Measurements from ENCODE around the gene PHOX2A. TPM values are rescaled to one million over a fixed set of nuclear protein-coding genes. Genes with fewer than 3 reads are reported as not detected.

PHOX2A gene
- total RNA-seq, 1 experiment from 2014 or later: not detected

DNA sequence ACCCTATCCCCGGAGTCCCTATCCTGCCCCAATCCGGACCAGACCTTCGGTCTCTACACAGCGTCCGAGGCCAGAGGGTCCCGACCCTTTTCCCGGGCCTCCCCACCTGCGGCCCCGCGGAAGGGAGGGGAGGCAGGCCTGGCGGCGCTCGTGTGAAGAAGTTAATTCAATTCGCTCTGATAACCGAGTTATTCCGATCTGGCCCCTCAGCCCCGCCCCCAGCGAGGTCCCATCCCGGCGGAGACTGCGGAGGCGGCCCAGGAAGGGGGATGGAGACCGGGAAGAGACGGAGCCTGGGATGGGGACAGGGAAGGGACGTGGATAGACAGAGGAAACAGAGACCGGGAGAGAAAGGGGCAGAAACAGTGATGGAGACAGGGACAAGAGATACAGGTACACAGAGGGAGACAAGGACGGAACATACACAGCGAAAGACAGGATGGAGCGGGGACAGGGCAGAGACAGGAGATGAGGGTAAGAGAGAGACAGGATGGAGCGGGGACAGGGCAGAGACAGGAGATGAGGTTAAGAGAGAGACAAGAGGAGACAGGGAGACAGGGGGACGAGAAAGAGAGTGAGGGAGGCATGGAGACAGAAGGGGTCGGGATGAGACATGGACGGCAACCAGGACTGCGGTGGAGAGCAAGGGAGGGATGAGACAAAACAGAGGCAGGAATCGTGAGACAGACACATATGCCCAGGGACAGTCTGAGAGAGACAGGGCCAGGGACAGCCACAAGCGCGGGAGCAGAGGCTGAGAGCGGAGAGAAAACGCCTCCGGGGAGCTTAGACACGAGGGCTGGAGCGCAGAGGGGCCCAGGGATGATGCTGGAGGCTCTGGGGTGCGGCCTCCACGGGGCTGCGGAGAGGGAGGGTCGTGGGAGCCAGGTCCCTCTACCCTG lies 636 bp upstream of the PHOX2A start:
- CTCF ChIA-PET: interaction anchor here (0.5 kb wide), 1 partner anchor 108 kb away, joined by 3 read pairs; no protein-coding TSS in a partner anchor
- TF ChIP-seq CTCF (conservative IDR thresholded peaks at IDR 0.05; ENCODE audit: low read depth, low read length) (no peak), EZH2 (IDR thresholded peaks at IDR 0.05; ENCODE audit: borderline replicate concordance, low read depth, low read length, poor library complexity, severe bottlenecking) (peak; percentile 97)
- Histone ChIP-seq H3K4me3 (ENCODE audit: low read depth, low read length, poor library complexity, severe bottlenecking) (peak overlapping the region; percentile 20), H3K27ac (ENCODE audit: low read depth, low read length, poor library complexity, severe bottlenecking) (no peak overlapping the region), H3K27me3 (replicated peaks; ENCODE audit: insufficient read depth, low read depth, low read length, poor library complexity) (peaks cover 84% of the 10 kb centered on the region), H3K4me1 (ENCODE audit: insufficient read depth, low read length, poor library complexity, severe bottlenecking) (no peaks in the 10 kb centered on the region), H3K9me3 (ENCODE audit: low read depth, low read length, poor library complexity, severe bottlenecking) (no peaks in the 10 kb centered on the region), H3K36me3 (ENCODE audit: insufficient read depth, low read length, poor library complexity, severe bottlenecking) (no peaks in the 10 kb centered on the region)
- no TSS peak for BruUV-seq (replicated peaks)
- no peak for DNase-seq (ENCODE audit: low spot score)
- intact Hi-C loops (cut with micrococcal nuclease; ENCODE audit: unreplicated experiment): no loop called here
- POLR2A ChIA-PET (ENCODE audit: low non-redundant PET): interaction anchor here (0.5 kb wide), 1 partner anchor 34 kb away, joined by 3 read pairs; no protein-coding TSS in a partner anchor

- H3K36me3 ChIP-seq (ENCODE audit: insufficient read depth, low read length, poor library complexity, severe bottlenecking): no peaks in the 10 kb centered on the region
- H3K4me1 ChIP-seq (ENCODE audit: insufficient read depth, low read length, poor library complexity, severe bottlenecking): no peaks in the 10 kb centered on the region
- H3K27ac ChIP-seq (ENCODE audit: low read depth, low read length, poor library complexity, severe bottlenecking): no peak overlapping the region
- no peak for DNase-seq (ENCODE audit: low spot score)
- H3K27me3 ChIP-seq (replicated peaks; ENCODE audit: insufficient read depth, low read depth, low read length, poor library complexity): peaks cover 91% of the 10 kb centered on the region
- TF ChIP-seq CTCF (conservative IDR thresholded peaks at IDR 0.05; ENCODE audit: low read depth, low read length) (no peak), EZH2 (IDR thresholded peaks at IDR 0.05; ENCODE audit: borderline replicate concordance, low read depth, low read length, poor library complexity, severe bottlenecking) (peak; percentile 12)
- ChIA-PET POLR2A (ENCODE audit: low non-redundant PET) (no interaction called here), CTCF (interaction anchor here (0.5 to 0.7 kb wide), 3 partner anchors 28 to 107 kb away, joined by 3 read pairs; no protein-coding TSS in a partner anchor)
- no TSS peak for BruUV-seq (replicated peaks)
- H3K9me3 ChIP-seq (ENCODE audit: low read depth, low read length, poor library complexity, severe bottlenecking): no peaks in the 10 kb centered on the region
- intact Hi-C loops (cut with micrococcal nuclease; ENCODE audit: unreplicated experiment): no loop called here
- no peak overlapping the region for H3K4me3 ChIP-seq (ENCODE audit: low read depth, low read length, poor library complexity, severe bottlenecking)
Measured at GRCh38 chr11:72243173-72244059, 560 bp downstream of the PHOX2A start.

DNA sequence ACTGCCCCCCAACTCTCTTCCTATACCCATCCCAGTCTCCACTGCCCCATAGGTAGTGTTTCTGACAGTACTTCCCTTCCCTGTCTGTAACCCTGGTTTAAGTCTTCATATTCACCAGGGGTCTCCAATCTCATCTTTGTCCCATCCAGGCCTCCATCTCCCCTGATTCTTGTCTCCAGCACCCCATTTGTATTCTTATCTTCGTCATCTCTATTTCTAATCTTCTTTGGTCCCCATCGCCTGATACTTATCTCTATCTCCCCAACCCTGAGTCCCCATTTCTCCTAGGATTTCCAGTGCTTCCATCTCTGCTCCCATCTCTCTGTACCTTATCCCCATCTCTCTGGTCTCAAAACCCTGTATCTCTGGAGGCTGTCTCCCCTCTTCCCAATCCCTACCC lies 1.8 kb downstream of the PHOX2A start:
- Histone ChIP-seq H3K9me3 (ENCODE audit: low read depth, low read length, poor library complexity, severe bottlenecking) (no peaks in the 10 kb centered on the region), H3K4me3 (ENCODE audit: low read depth, low read length, poor library complexity, severe bottlenecking) (no peak overlapping the region), H3K27ac (ENCODE audit: low read depth, low read length, poor library complexity, severe bottlenecking) (no peak overlapping the region), H3K27me3 (replicated peaks; ENCODE audit: insufficient read depth, low read depth, low read length, poor library complexity) (peaks cover 81% of the 10 kb centered on the region), H3K4me1 (ENCODE audit: insufficient read depth, low read length, poor library complexity, severe bottlenecking) (no peaks in the 10 kb centered on the region), H3K36me3 (ENCODE audit: insufficient read depth, low read length, poor library complexity, severe bottlenecking) (peaks cover 5% of the 10 kb centered on the region)
- ChIA-PET CTCF (interaction anchor here (0.7 kb wide), 1 partner anchor 439 kb away, joined by 4 read pairs; no protein-coding TSS in a partner anchor), POLR2A (ENCODE audit: low non-redundant PET) (interaction anchor here (0.7 kb wide), 1 partner anchor 164 kb away, joined by 4 read pairs; no protein-coding TSS in a partner anchor)
- no peak for DNase-seq (ENCODE audit: low spot score)
- TF ChIP-seq EZH2 (IDR thresholded peaks at IDR 0.05; ENCODE audit: borderline replicate concordance, low read depth, low read length, poor library complexity, severe bottlenecking) (no peak), CTCF (conservative IDR thresholded peaks at IDR 0.05; ENCODE audit: low read depth, low read length) (no peak)
- no TSS peak for BruUV-seq (replicated peaks)
- intact Hi-C loops (cut with micrococcal nuclease; ENCODE audit: unreplicated experiment): no loop called here

Data from A673 (cell line).